B cell (primary cell): ENCODE results near the gene HDC.

Experiments
- EZH2 ChIP-seq: IDR thresholded peaks from 2 replicates; pipeline ENCODE4 v1.6.1; 2012; ENCODE audit warnings: borderline replicate concordance, low read depth, mild to moderate bottlenecking, moderate library complexity, low read length; ENCODE audit not compliant: insufficient read depth, poor library complexity, severe bottlenecking
- TF ChIP-seq, protein P1 (sequence below): fragments of 200-600 bp; IDR thresholded peaks from one replicate; pipeline ENCODE4 v1.8.0; 2022; ENCODE audit warnings: antibody characterized with exemption, mild to moderate bottlenecking

DNA sequence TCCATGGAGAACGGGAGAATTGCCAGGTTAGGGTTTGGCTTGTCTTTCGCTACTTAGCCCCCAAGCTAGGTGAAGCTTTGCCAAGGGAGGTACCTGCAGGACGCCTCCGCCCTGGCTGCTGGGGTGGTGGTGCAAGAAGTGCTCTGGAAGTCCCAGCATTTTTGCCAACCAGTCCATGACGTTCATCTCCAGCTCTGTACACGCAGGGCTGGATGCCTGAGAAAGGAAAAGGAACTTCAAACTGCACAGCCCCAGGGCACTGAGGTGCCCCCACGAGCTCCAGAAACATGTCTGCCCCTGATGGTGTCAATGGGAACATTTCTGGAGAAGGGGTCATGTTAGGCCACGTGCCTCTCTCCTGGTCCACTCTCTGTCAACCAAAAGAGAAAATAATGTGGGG is 8.2 kb downstream of the HDC start:
- TF ChIP-seq, protein P1, sequence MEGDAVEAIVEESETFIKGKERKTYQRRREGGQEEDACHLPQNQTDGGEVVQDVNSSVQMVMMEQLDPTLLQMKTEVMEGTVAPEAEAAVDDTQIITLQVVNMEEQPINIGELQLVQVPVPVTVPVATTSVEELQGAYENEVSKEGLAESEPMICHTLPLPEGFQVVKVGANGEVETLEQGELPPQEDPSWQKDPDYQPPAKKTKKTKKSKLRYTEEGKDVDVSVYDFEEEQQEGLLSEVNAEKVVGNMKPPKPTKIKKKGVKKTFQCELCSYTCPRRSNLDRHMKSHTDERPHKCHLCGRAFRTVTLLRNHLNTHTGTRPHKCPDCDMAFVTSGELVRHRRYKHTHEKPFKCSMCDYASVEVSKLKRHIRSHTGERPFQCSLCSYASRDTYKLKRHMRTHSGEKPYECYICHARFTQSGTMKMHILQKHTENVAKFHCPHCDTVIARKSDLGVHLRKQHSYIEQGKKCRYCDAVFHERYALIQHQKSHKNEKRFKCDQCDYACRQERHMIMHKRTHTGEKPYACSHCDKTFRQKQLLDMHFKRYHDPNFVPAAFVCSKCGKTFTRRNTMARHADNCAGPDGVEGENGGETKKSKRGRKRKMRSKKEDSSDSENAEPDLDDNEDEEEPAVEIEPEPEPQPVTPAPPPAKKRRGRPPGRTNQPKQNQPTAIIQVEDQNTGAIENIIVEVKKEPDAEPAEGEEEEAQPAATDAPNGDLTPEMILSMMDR, result no peak
- no peak for TF ChIP-seq EZH2
